Raji (cell line): Measurements from ENCODE around the gene AREL1.

Experiments used
- POLR2A ChIP-seq: IDR thresholded peaks from 2 replicates; pipeline ENCODE4 v1.6.1; 2011; ENCODE audit warnings: low read depth, low read length, control low read depth; ENCODE audit not compliant: insufficient read depth

Gene AREL1

GRCh38 chr14:74655599-74656395 lies 57.1 kb downstream of the AREL1 start:
- no peak for TF ChIP-seq POLR2A

DNA sequence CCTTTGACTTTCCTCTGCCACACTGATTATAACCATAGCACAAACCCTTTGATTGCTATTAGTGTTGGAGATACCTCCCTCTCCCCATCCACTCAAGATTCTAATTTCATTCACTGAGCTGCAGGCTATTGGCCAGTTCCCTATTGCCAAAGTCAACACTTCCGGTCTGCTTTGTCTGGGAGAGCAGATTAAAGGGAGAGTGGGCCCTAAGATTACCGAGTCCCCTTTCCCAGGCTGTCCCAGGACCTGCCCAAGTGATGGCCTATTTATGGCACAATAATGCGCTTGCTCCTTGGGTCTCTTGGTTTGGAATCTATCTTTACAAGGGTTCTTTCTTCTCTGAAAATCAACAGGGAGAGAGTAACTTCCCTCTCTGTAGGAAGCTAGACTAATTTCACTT lies 57.9 kb downstream of the AREL1 start:
- TF ChIP-seq POLR2A = no peak

DNA sequence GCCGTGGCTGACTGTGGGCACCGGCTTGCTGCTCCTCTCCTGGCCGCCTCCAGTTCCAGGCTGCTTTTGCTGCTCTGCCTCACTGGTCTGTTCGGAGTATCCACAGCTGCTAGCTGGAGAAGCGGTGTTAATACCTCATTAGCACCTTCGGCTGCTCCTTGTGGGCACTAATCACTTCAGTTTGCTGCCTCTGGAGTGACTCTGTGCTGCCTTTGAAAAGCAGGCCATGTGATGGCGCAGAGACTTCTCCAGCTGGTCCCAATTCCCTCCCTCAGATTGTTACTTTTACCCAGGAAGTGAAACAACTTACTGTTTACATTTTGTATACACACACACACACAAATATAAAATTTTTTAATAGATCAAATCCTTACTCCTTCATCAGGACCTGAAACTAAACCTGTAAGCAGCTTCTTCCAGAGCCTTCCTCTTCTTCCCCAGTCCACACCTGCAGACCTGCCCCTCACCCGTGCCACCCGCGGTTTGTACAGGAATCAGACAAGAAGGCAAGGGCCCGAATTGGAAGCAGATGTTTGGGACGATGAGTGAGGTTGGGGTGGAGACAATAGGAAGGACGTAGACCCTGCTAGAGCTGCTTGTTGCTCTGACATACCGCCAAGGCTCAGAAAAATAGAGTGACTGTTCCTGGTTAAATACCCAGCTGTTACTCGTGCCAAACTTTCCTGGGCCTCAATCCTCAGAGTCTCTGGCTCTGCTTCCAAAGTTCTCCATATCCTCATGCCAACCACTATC lies 59.3 kb downstream of the AREL1 start:
- TF ChIP-seq POLR2A = no peak

GRCh38 chr14:74652541-74652940 lies 60.3 kb downstream of the AREL1 start:
- TF ChIP-seq POLR2A = no peak

GRCh38 chr14:74650927-74651686 lies 61.8 kb downstream of the AREL1 start:
- TF ChIP-seq POLR2A = no peak

DNA sequence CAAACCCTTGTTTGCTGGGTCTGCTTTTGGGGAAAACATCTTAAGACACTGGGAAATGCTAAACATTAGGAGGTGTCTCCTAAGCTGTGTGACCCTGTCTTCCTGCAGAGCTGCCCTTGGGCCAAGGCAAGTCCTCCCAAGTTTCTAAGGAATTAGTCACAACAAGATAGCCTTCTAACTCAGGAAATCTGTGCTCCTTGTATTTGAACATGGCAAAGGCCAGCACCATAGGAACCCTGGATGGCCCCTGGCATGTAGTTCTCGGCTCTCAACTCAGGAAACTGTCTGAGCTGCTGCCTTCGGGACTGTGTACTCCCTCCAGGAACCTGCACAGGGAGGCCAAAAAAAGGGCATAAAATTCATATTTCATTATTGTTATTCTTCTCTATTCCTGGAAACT lies 63.2 kb downstream of the AREL1 start:
- no peak for TF ChIP-seq POLR2A

- no peak for TF ChIP-seq POLR2A
Measured at GRCh38 chr14:74649167-74649566, 63.7 kb downstream of the AREL1 start.

- no peak for TF ChIP-seq POLR2A
Measured at GRCh38 chr14:74648601-74649000, 64.3 kb downstream of the AREL1 start.

DNA sequence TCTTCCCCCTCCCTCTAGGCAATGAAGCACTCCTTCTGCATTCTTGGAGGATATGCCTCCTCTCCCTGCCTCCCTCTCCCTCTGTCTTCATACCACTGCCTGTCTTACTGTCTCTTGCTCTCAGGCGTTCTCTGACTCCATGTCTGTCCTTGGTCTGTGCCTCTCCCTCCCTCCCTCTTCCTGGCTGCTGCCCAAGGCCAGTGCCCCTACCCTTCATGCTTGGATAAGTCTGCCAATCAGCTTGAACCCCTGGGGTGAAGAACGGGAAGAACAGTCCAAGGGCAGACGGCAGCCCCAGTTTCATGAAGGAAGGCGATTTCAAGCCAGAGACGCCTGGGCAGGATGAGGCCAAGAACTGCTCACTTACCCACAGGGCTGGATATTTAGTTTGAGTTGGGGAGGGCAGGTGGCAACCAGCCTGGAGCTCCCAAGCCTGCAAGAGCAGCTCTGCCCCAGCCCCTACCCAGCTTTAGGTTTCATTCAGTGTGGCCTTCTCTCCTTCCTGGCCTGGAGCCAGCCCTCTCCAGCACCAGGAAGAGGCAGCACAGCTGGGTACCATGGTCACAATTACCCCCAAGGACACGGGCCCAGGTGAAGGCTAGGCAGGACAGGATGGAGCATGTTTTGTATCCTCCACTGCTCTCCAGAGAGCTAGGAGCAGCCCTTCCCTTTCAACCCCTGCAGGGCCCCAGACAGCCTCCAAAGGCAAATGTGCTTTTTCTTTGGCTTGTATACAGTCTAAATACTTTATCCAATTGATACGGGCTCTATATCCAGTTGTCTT lies 65.0 kb downstream of the AREL1 start:
- TF ChIP-seq POLR2A = no peak

DNA sequence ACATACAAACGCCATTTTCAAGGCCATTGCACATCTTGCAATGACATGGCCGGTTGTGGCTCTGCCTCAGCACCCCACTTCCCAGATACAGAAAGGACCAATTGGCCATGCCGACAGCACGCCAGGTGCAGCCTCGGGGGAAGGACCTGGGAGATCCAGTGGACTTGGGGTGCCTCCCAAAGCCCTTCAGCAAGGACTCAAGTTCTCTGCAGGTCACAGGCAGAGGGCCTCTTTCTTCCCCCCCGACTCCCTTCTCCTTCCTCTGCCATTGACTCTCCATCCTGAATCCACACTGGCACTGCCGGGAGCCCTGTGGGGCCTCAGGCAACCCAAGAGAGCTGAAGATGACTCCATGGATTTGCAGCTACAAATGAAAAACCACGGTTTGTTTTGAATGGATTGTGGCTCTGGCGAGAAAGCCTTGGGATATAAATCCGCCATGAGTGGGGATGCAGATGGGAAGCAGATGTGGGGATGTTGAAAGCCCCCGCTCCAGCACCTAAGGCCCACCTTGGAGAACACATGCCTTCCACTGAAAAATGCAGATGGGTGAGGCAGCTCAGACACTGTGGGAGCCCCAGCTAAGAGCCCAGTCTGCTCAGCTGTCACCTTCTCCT lies 65.7 kb downstream of the AREL1 start:
- no peak for TF ChIP-seq POLR2A

GRCh38 chr14:74645756-74646470 lies 67.0 kb downstream of the AREL1 start:
- no peak for TF ChIP-seq POLR2A

DNA sequence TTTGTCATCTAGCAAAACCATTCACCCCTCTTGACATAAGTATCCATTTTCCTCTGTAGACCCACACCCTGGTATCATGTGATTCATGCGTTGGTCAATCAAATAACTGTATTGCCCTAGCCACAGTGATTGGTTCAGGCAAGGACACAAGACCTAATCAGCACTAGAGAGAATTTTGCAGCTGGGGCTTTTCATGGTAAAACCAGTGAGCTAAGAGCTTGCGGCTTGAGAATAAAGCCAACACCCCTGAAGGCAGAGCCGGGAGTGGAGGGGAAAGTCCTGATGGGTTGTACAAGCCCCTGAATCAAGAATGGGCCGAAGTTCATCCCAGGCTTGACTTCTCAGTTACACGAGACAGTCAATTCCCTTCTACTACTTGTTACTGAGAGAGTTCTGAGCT lies 67.6 kb downstream of the AREL1 start:
- no peak for TF ChIP-seq POLR2A

GRCh38 chr14:74641601-74642391 lies 71.1 kb downstream of the AREL1 start:
- no peak for TF ChIP-seq POLR2A
